GM13976 (cell line): ENCODE results near the gene ZNF654.
A peak's percentile ranks its signal among the peaks of the same experiment; 100 is the strongest.

Experiments
- DNase-seq: peaks from one replicate; pipeline ENCODE4 v3.0.0; 2012; ENCODE audit warnings: low spot score
- in situ Hi-C: fragments of 300-500 bp; cut with MboI; formaldehyde crosslinking; loops from one replicate; pipeline ENCODE4 v1.12.0; 2022; ENCODE audit warnings: low sequenced_read_pairs, mixed read lengths, inconsistent platforms; ENCODE audit not compliant: unreplicated experiment
- TF ChIP-seq, protein P1 (sequence below): IDR thresholded peaks from 2 replicates; pipeline ENCODE4 v1.5.1; 2012; ENCODE audit warnings: borderline replicate concordance, mild to moderate bottlenecking; ENCODE audit not compliant: insufficient read depth; ENCODE audit errors: extremely low read depth, missing control alignments, control extremely low read depth

Gene ZNF654

DNA sequence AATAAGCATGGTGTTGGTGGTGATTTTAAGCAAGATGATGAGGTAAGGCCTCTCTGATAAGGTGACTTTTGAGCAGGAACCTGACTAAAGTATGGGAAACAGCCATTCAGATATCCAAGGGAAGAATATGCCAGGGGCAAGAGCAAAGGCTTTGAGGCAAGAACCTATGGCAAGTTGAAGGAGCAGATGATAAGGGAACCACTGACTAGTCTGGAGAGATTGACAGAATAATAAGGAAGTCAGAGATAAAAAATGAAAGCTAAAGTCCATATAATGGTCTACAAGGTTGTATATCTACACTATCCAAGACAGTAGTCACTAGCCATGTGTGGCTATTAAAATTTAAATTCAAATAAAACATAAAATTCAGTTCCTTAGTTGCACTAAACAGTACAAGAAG lies 88.2 kb downstream of the ZNF654 start:
- no peak for DNase-seq
- TF ChIP-seq, protein P1, sequence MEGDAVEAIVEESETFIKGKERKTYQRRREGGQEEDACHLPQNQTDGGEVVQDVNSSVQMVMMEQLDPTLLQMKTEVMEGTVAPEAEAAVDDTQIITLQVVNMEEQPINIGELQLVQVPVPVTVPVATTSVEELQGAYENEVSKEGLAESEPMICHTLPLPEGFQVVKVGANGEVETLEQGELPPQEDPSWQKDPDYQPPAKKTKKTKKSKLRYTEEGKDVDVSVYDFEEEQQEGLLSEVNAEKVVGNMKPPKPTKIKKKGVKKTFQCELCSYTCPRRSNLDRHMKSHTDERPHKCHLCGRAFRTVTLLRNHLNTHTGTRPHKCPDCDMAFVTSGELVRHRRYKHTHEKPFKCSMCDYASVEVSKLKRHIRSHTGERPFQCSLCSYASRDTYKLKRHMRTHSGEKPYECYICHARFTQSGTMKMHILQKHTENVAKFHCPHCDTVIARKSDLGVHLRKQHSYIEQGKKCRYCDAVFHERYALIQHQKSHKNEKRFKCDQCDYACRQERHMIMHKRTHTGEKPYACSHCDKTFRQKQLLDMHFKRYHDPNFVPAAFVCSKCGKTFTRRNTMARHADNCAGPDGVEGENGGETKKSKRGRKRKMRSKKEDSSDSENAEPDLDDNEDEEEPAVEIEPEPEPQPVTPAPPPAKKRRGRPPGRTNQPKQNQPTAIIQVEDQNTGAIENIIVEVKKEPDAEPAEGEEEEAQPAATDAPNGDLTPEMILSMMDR, result no peak
- in situ Hi-C loops, result no loop called here

DNA sequence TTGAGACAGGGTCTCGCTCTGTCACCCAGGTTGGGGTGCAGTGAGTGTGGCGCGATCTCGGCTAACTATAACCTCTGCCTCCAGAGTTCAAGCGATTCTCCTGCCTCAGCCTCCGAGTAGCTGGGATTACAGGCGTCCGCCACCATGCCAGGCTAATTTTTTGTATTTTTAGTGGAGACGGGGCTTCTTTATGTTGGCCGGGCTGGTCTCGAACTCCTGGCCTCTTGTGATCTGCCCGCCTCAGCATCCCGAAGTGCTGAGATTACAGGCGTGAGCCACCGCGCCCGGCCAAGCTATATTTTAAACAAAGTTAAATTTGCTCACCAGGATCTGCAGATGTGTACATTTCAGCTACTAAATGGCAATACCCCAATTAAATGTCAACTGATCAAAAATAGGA lies 89.6 kb downstream of the ZNF654 start:
- in situ Hi-C loops, result no loop called here
- no peak for DNase-seq
- TF ChIP-seq, protein P1, result no peak

DNA sequence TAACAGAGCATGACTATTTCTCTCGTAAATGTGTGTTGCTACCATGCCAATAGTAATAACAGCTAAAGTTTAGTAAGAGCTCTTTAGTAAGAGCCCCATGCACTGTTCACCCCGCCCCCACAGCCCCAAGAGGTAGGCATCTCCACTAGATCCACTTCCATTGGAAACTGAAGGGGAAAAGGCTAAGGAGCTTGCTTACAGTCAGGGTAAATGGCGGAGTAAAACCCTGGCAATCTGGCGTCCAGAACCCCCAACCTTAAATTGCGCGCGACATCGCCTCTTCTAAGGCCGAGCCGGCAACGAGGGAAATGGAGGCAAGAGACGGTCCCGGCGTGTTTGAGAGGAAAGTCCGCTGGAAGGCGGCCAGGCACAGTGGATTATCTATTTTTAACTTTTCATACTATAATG lies 90.0 kb downstream of the ZNF654 start:
- TF ChIP-seq, protein P1, result no peak
- in situ Hi-C loops, result no loop called here
- no peak for DNase-seq

DNA sequence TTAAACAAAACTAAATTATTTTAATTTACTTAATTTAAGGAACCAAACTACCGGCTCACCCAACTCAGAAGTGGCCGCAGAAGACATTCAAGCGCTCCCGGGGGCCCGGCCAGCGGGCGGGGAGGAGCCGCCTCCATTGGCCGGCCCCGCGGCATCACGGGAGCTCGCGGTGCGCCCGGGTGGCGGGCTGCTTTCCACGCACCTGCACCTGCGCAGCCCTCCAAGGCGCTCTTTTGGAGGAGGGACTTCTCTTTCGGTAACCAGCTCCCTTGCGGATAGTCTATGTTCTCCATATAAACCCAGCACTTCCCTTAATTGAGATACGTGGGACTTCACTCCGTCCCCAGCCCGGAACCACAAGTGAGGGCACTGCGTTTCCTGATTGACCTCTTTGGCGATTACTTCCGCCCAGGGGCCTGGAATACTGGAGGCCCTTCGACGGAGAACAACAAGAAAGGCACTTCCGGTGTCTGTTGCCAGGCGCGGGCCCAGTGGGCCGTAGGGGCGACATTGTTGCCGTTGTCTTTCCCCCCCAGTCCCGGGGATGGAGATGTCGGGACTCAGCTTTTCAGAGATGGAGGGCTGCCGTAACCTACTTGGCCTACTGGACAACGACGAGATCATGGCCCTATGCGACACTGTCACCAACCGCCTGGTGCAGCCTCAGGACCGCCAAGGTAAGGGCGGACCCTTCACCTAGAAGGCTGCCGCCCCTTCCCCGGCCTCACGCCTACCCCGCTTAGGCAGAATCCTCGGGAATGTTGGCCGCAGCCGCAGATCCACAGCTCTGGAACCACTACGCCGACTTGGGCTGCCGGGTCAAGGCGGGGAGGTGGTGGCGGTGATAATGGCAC lies 90.7 kb downstream of the ZNF654 start, which contains the start of gene C3orf38:
C3orf38 (plus strand) TSS at position 451 of the 854 bp plus-strand sequence; CDS start at position 545, 94 bp downstream.
- peak; percentile 87 for DNase-seq
- in situ Hi-C loops, result no loop called here

DNA sequence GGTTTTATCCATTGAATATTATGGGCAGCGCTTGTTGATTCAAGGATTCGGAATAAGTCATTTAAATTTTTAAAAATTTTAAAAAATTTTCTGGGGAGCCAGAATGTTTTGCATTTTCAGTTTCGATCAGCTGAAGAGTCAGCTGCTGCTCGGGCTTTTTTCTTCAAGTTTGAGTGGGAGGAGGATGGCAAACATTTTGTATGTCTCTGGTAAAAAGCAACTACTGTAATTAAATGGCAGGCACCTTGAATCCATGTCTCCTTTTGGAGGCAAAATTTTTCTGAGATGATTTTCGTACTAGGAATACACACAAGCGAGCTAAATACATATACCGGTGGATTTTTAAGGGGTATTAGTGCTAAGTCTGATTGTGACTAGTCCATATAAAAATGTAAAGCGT lies 91.3 kb downstream of the ZNF654 start:
- TF ChIP-seq, protein P1, result no peak
- in situ Hi-C loops, result no loop called here
- peak; percentile 64 for DNase-seq

More for the DNA sequence above, 90.7 kb downstream of the ZNF654 start, which contains the start of gene C3orf38:
- TF ChIP-seq, protein P1, result no peak

DNA sequence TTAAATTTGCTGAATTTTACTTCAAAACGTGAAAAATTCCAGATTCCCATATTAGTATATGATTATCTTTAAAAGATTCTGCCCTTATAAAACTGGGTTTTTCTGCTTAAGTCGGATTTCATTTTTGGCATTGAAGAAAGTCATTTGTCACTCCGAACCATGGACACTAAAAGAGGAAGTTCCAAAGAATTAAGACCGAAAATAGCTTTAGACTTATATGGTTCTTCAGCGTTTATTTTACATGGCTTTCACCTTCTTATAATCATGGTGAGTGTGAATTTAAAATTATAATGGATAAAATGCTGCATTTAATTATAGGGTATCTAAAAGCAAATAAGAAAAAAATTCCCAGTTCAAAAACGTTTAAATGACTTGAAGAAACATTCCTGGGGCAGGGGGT lies 91.8 kb downstream of the ZNF654 start:
- TF ChIP-seq, protein P1, result no peak
- in situ Hi-C loops, result no loop called here
- DNase-seq, result no peak
